Right hindlimb (tissue), 1 donor: Measurements from ENCODE around the gene ANKRD13B.

Experiments
- DNase-seq: peaks from one replicate; pipeline ENCODE4 v3.0.0-alpha.2; 2018

ANKRD13B gene

GRCh38 chr17:29583324-29584248 is 9.3 kb upstream of the ANKRD13B start:
- no peak for DNase-seq

GRCh38 chr17:29584452-29585079 is 8.4 kb upstream of the ANKRD13B start:
- DNase-seq, result peak; percentile 23

GRCh38 chr17:29585080-29585751 is 7.7 kb upstream of the ANKRD13B start:
- DNase-seq, result peak; percentile 29

- peak; percentile 17 for DNase-seq
Measured at GRCh38 chr17:29586676-29587469, 6.1 kb upstream of the ANKRD13B start.

GRCh38 chr17:29587591-29587990 is 5.3 kb upstream of the ANKRD13B start:
- no peak for DNase-seq

GRCh38 chr17:29588017-29588561 is 4.8 kb upstream of the ANKRD13B start:
- peak; percentile 25 for DNase-seq

- peak; percentile 45 for DNase-seq
Measured at GRCh38 chr17:29588562-29589411, 4.1 kb upstream of the ANKRD13B start.

GRCh38 chr17:29589524-29590410 is 3.2 kb upstream of the ANKRD13B start, which contains the start of gene GIT1:
TSS of gene GIT1 (minus strand) at chr17:29589648. CDS start at chr17:29589378, 270 bp downstream.
- DNase-seq, result peak; percentile 90

- DNase-seq, result peak; percentile 55
Measured at GRCh38 chr17:29590411-29591145, 2.4 kb upstream of the ANKRD13B start.

- peak; percentile 83 for DNase-seq
Measured at GRCh38 chr17:29591146-29591736, 1.7 kb upstream of the ANKRD13B start.

- DNase-seq, result peak; percentile 95
Measured at GRCh38 chr17:29591737-29592608, 959 bp upstream of the ANKRD13B start.

- peak; percentile 32 for DNase-seq
Measured at GRCh38 chr17:29593591-29594518, 923 bp downstream of the ANKRD13B start.

GRCh38 chr17:29594519-29595090 is 1.7 kb downstream of the ANKRD13B start:
- DNase-seq, result peak; percentile 21

GRCh38 chr17:29595107-29595942 is 2.4 kb downstream of the ANKRD13B start:
- peak; percentile 13 for DNase-seq
